Activated T-cell treated with anti-CD3 and anti-CD28 coated beads, Interleukin-2, amount 50 U/mL, for 72 hours (primary cell): ENCODE data around the gene PXDN. TPM values are rescaled to one million over a fixed set of nuclear protein-coding genes. Genes with fewer than 3 reads are reported as not detected.
"Not testable (repeated sequence)": the region's sequence is repeated elsewhere in the genome, so short reads cannot be mapped to it uniquely, and the experiment has no call there.

ENCODE experiments used
- ATAC-seq, 2 donors: fragments of 150-1000 bp; cut with Tn5 transposase; replicated peaks in 1 of 2; 2 replicates each; pipeline ENCODE4 v1.10.0; 2021; ENCODE audit warnings: moderate library complexity in 2 of 2, mild to moderate bottlenecking in 1 of 2
- DNase-seq, 2 donors: peaks; one replicate each; pipeline ENCODE4 v3.0.0; 2021 to 2022; ENCODE audit warnings: mixed read lengths in 1 of 2
- H3K27ac Mint-ChIP-seq: one replicate; pipeline ENCODE4 v1.8.0; 2022; ENCODE audit warnings: mild to moderate bottlenecking, moderate library complexity, mixed read lengths
- H3K27me3 Mint-ChIP-seq: one replicate; pipeline ENCODE4 v1.8.0; 2022; ENCODE audit warnings: low read depth, mixed read lengths
- H3K36me3 Mint-ChIP-seq, 2 donors: one replicate each; pipeline ENCODE4 v1.8.0; 2022; ENCODE audit warnings: mixed read lengths in 2 of 2, mild to moderate bottlenecking in 1 of 2; ENCODE audit not compliant: insufficient read depth in 2 of 2
- H3K4me1 Mint-ChIP-seq: one replicate; pipeline ENCODE4 v1.8.0; 2022; ENCODE audit warnings: low read depth, mixed read lengths
- H3K4me3 Mint-ChIP-seq, 2 donors: one replicate each; pipeline ENCODE4 v1.8.0; 2022; ENCODE audit warnings: mild to moderate bottlenecking in 2 of 2, mixed read lengths in 2 of 2, moderate library complexity in 2 of 2
- H3K9me3 Mint-ChIP-seq, 2 donors: one replicate each; pipeline ENCODE4 v1.8.0; 2022; ENCODE audit warnings: mixed read lengths in 2 of 2
- total RNA-seq, 2 donors: library from RNA; stranded (reverse); gene quantifications; one replicate each; pipeline ENCODE4 v1.2.3, GENCODE V29; 2022

Gene PXDN
- total RNA-seq, 2 donors from 2014 or later, result 0.25 to 1.8 TPM

DNA sequence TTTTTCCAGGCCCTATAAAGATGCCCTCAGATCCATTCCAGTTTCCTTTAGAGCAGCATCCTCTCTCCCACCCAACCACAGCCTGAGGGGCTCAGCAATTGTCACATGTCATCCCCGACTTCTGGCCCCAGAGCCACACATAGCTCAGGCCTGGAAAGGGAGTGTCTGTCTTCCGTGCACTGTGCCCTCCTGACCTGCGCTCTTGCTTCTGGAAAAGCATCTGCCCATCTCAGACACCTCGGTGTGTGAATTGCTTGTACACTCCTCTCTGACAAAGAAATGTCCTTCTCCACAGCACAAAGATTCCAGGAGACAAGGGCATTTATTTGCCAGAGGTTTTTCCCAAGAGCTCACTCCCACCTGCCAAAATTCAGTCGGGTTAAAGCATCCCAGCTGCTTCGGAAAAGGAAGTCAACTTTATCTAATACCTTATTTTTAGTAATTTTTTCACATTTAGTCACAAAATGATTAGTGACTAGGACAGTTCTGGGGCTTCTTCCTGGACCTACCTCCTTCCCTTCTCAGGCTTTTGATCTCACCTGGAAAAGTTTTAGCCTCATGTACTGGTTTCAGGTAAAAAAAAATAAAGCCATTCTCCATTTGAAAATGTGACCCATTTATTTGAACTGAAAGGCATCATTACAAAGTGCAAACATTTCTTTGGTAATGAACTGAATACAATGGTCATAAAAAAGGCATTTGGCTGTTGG is 112.9 kb downstream of the PXDN start:
- no peaks in the 10 kb centered on the region for H3K4me1 Mint-ChIP-seq

GRCh38 chr2:1628893-1629292 is 115.4 kb downstream of the PXDN start:
- ATAC-seq (no peak), DNase-seq (no peak)
- no peaks in the 10 kb centered on the region for H3K36me3 Mint-ChIP-seq
- peaks cover 5% of the 10 kb centered on the region for H3K27me3 Mint-ChIP-seq
- no peak overlapping the region for H3K4me3 Mint-ChIP-seq
- no peaks in the 10 kb centered on the region for H3K9me3 Mint-ChIP-seq
- H3K27ac Mint-ChIP-seq, result no peak overlapping the region
- H3K4me1 Mint-ChIP-seq, result no peaks in the 10 kb centered on the region

More for the DNA sequence above, 112.9 kb downstream of the PXDN start:
- no peaks in the 10 kb centered on the region for H3K36me3 Mint-ChIP-seq
- ATAC-seq (no peak), DNase-seq (no peak)
- H3K4me3 Mint-ChIP-seq, result no peak overlapping the region
- no peaks in the 10 kb centered on the region for H3K9me3 Mint-ChIP-seq
- H3K27me3 Mint-ChIP-seq, result peaks cover 5% of the 10 kb centered on the region
- H3K27ac Mint-ChIP-seq, result no peak overlapping the region

- no peak for ATAC-seq
- Mint-ChIP-seq H3K4me1 (no peaks in the 10 kb centered on the region), H3K4me3 (no peak overlapping the region), H3K27me3 (peaks cover 5% of the 10 kb centered on the region), H3K36me3 (no peaks in the 10 kb centered on the region), H3K9me3 (no peaks in the 10 kb centered on the region), H3K27ac (no peak overlapping the region)
- no peak for DNase-seq
These were observed 116.5 kb downstream of the PXDN start for GRCh38 chr2:1627628-1628381.

GRCh38 chr2:1626271-1626681 is 118.0 kb downstream of the PXDN start:
- H3K27me3 Mint-ChIP-seq, result peaks cover 5% of the 10 kb centered on the region
- H3K36me3 Mint-ChIP-seq, result no peaks in the 10 kb centered on the region
- no peak for ATAC-seq
- no peak overlapping the region for H3K4me3 Mint-ChIP-seq
- no peaks in the 10 kb centered on the region for H3K9me3 Mint-ChIP-seq
- no peak overlapping the region for H3K27ac Mint-ChIP-seq
- H3K4me1 Mint-ChIP-seq, result no peaks in the 10 kb centered on the region
- DNase-seq, result no peak

- peaks cover 5% of the 10 kb centered on the region for H3K27me3 Mint-ChIP-seq
- no peaks in the 10 kb centered on the region for H3K9me3 Mint-ChIP-seq
- no peak for DNase-seq
- no peak overlapping the region for H3K4me3 Mint-ChIP-seq
- H3K36me3 Mint-ChIP-seq, result no peaks in the 10 kb centered on the region
- H3K4me1 Mint-ChIP-seq, result no peaks in the 10 kb centered on the region
- no peak for ATAC-seq
- no peak overlapping the region for H3K27ac Mint-ChIP-seq
These were observed 118.9 kb downstream of the PXDN start for GRCh38 chr2:1625281-1626001.

DNA sequence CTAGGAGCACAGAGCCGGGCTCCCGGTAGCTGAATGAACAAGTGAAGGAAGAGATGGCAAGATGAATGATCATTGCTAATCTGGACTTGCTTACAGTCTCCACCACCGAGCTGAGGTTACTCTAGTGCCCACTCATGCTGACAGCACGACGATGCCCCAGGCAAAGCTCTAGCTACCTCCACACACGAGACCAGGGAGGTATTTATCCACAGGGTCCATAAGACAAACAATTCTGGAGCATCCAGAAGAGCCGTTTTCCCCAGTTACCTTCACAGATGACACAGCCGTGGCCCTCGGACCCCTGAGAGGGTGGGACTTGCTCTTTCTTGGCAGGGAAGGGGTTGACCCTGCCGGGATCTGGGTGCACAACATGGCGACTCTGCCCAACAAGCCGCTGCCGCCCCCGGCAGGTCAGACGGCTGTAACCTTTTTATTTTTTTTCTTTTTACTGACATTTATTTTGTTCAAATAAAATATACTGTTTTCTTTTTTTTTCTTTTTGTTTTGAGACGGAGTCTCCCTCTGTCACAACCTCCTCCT is 120.3 kb downstream of the PXDN start:
- H3K9me3 Mint-ChIP-seq, result no peaks in the 10 kb centered on the region
- H3K4me3 Mint-ChIP-seq, result no peak overlapping the region
- DNase-seq, result no peak
- no peaks in the 10 kb centered on the region for H3K4me1 Mint-ChIP-seq
- peaks cover 3% of the 10 kb centered on the region for H3K27me3 Mint-ChIP-seq
- no peak for ATAC-seq
- no peaks in the 10 kb centered on the region for H3K36me3 Mint-ChIP-seq
- no peak overlapping the region for H3K27ac Mint-ChIP-seq

DNA sequence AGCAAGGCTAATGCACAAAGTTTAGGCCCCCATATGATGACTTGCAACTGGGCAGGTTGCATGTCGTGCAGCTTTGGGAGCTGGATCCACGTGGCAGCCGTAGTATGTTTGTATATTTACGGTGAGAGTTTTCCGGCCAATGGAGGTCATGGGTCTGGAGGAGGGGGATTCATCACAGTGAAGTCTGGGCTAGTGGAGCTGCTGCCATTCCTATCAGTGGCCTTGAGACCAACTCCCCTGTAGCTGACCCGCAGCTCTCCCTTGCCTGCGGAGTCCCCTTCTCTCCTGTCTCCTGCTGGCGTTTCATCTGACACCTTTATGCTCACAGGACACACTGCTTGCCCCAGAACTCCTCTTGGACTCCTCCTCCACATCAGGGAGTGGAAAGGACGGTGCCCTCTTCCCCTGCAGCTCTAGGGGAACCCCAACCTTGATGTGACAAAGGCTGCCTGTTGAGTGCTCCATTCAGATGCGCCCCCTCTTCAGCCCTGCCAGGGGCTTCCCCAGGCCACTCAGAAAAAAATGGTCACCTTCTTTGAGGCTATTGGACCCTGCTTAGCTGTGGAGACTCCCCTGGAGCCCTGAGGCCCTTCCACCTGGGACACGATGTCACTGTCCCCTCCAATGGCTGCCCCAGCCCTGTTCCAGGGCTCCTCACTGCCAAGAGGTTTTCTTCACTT is 121.7 kb downstream of the PXDN start:
- Mint-ChIP-seq H3K4me1 (no peaks in the 10 kb centered on the region), H3K36me3 (no peaks in the 10 kb centered on the region), H3K27me3 (no peaks in the 10 kb centered on the region), H3K4me3 (no peak overlapping the region), H3K9me3 (no peaks in the 10 kb centered on the region), H3K27ac (no peak overlapping the region)
- ATAC-seq (no peak), DNase-seq (no peak)

- H3K27ac Mint-ChIP-seq, H3K4me3 Mint-ChIP-seq, H3K27me3 Mint-ChIP-seq, H3K36me3 Mint-ChIP-seq, H3K4me1 Mint-ChIP-seq, ATAC-seq, DNase-seq, H3K9me3 Mint-ChIP-seq: not testable (repeated sequence)
These were observed 122.3 kb downstream of the PXDN start for GRCh38 chr2:1621976-1622375.

GRCh38 chr2:1621501-1621900 is 122.8 kb downstream of the PXDN start:
- Mint-ChIP-seq H3K4me3 (no peak overlapping the region), H3K27ac (no peak overlapping the region), H3K4me1 (no peaks in the 10 kb centered on the region), H3K36me3 (no peaks in the 10 kb centered on the region), H3K9me3 (no peaks in the 10 kb centered on the region), H3K27me3 (no peaks in the 10 kb centered on the region)
- ATAC-seq (no peak), DNase-seq (no peak)

DNA sequence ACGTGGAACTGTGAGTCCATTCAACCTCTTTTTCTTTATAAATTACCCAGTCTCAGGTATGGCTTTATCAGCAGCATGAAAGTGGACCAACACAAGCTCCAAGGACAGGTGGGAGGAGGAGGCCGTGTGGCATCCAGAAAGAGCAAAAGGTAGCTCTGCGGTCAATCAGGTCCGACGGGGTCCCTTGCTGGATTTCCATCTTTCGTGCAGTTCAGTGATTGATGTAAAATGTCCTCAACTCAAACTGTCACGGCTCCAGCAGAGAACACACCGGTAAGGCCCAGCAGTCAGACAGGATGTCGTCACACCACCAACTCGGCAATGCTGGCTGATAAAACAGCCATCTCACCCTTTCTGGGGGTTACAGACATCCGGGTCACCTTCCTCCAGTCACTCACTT is 123.3 kb downstream of the PXDN start:
- Mint-ChIP-seq H3K9me3 (no peaks in the 10 kb centered on the region), H3K4me3 (no peak overlapping the region), H3K4me1 (no peaks in the 10 kb centered on the region), H3K36me3 (no peaks in the 10 kb centered on the region), H3K27ac (no peak overlapping the region), H3K27me3 (no peaks in the 10 kb centered on the region)
- no peak for ATAC-seq
- DNase-seq, result no peak

GRCh38 chr2:1620081-1620480 is 124.2 kb downstream of the PXDN start:
- H3K4me1 Mint-ChIP-seq, result no peaks in the 10 kb centered on the region

GRCh38 chr2:1619556-1619955 is 124.8 kb downstream of the PXDN start:
- H3K4me3 Mint-ChIP-seq, result no peak overlapping the region
- H3K4me1 Mint-ChIP-seq, result no peaks in the 10 kb centered on the region
- H3K27ac Mint-ChIP-seq, result no peak overlapping the region
- no peak for DNase-seq
- no peaks in the 10 kb centered on the region for H3K9me3 Mint-ChIP-seq
- H3K27me3 Mint-ChIP-seq, result peaks cover 3% of the 10 kb centered on the region
- no peak for ATAC-seq
- H3K36me3 Mint-ChIP-seq, result no peaks in the 10 kb centered on the region

More at GRCh38 chr2:1620081-1620480, 124.2 kb downstream of the PXDN start:
- Mint-ChIP-seq H3K36me3 (no peaks in the 10 kb centered on the region), H3K27me3 (no peaks in the 10 kb centered on the region), H3K4me3 (no peak overlapping the region), H3K9me3 (no peaks in the 10 kb centered on the region), H3K27ac (no peak overlapping the region)
- no peak for ATAC-seq
- DNase-seq, result no peak

GRCh38 chr2:1618974-1619373 is 125.3 kb downstream of the PXDN start:
- no peak overlapping the region for H3K4me3 Mint-ChIP-seq
- ATAC-seq (no peak), DNase-seq (no peak)
- no peaks in the 10 kb centered on the region for H3K36me3 Mint-ChIP-seq
- peaks cover 6% of the 10 kb centered on the region for H3K27me3 Mint-ChIP-seq
- no peaks in the 10 kb centered on the region for H3K4me1 Mint-ChIP-seq
- H3K27ac Mint-ChIP-seq, result no peak overlapping the region
- no peaks in the 10 kb centered on the region for H3K9me3 Mint-ChIP-seq
